ENCODE data around the gene ARHGAP32. TPM values are rescaled to one million over a fixed set of nuclear protein-coding genes. Genes with fewer than 3 reads are reported as not detected.
"Not testable (repeated sequence)": the region's sequence is repeated elsewhere in the genome, so short reads cannot be mapped to it uniquely, and the experiment has no call there.

Gene ARHGAP32
- total and polyA plus RNA-seq, 2 donors from 2014 or later = 2.1 to 30.8 TPM

DNA sequence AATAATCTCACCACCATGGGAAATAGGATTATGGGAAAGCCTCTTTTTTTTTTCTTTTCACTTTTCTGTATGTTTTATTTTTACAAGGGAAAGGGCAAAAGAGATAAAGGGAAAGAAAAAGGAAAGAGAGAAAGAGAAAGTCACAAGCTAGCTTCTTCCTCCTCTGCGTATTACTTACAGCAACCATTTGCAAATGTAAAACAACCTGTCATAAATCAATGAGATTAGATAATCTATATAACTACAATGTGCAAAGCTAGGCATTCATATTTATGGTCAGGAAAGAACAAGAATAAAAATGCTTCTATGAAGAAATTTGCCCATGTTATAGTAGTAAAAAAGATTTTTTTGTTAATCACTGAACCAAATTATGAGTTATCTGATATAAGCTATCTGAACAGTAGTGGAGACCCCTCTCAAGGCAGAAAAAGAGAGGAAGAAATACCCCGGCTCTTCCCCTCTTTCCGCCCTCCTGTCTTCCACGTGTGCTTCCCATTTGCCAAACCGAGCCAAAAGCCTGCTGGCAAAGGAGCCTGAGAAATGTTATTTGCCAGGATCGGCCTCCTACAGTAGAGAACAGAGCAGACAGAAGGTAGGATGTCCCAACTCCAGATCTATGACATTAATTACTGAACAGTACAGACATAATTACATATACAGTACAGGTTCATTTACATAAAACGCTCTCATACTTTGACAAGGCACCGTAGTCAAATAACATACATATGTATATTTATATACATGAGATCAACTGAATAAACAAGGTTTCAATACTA lies 50.2 kb downstream of the ARHGAP32 start:
- no peaks in the 10 kb centered on the region for H3K9me3 ChIP-seq (ENCODE audit: control insufficient read depth in 2 of 3, insufficient read depth in 1 of 3, low read length in 3 of 3)
- H3K27me3 ChIP-seq (ENCODE audit: control insufficient read depth, insufficient read depth, low read length) = no peaks in the 10 kb centered on the region
- no peaks in the 10 kb centered on the region for H3K36me3 ChIP-seq (ENCODE audit: control insufficient read depth in 2 of 3, insufficient read depth in 3 of 3, low read length in 3 of 3)
- DNase-seq (no peak), FAIRE-seq (no peak)
- H3K27ac ChIP-seq (ENCODE audit: low read depth in 2 of 2, low read length in 2 of 2) = no peak overlapping the region
- intact Hi-C loops (cut with DNase I) = no loop called here
- no peak overlapping the region for H3K4me3 ChIP-seq (ENCODE audit: low read length in 3 of 3)
- H3K9ac ChIP-seq (ENCODE audit: low read length in 3 of 3) = no peak overlapping the region
- TF ChIP-seq CTCF (IDR thresholded peaks at IDR 0.05; ENCODE audit: borderline replicate concordance, extremely low read depth, insufficient read depth) = no peak
- no peaks in the 10 kb centered on the region for H3K4me1 ChIP-seq (ENCODE audit: control insufficient read depth in 2 of 3, insufficient read depth in 2 of 3, low read depth in 1 of 3, low read length in 3 of 3)

DNA sequence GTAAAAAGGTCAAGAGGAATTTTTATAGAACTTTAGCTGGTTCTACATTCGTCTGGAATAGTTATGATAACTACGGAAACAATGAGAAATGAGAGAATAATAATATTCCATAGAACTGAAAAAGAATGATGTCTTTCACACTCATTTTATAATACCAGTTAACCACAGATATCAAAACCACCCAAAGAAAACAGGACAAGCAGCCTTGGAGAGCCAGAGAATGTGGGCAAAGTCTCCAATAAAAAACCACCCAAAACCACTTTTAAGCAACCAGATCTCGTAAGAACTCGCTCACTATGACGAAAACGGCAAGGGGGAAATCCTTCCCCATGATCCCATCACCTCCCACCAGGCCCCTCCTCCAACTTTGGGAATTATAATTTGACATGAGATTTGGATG lies 60.8 kb downstream of the ARHGAP32 start:
- no peak for TF ChIP-seq CTCF (IDR thresholded peaks at IDR 0.05; ENCODE audit: borderline replicate concordance, extremely low read depth, insufficient read depth)
- Histone ChIP-seq H3K27ac (ENCODE audit: low read depth in 2 of 2, low read length in 2 of 2) (no peak overlapping the region), H3K4me3 (ENCODE audit: low read length in 3 of 3) (no peak overlapping the region), H3K36me3 (ENCODE audit: control insufficient read depth in 2 of 3, insufficient read depth in 3 of 3, low read length in 3 of 3) (no peaks in the 10 kb centered on the region), H3K9ac (ENCODE audit: low read length in 3 of 3) (no peak overlapping the region), H3K9me3 (ENCODE audit: control insufficient read depth in 2 of 3, insufficient read depth in 1 of 3, low read length in 3 of 3) (no peaks in the 10 kb centered on the region), H3K4me1 (ENCODE audit: control insufficient read depth in 2 of 3, insufficient read depth in 2 of 3, low read depth in 1 of 3, low read length in 3 of 3) (no peaks in the 10 kb centered on the region), H3K27me3 (ENCODE audit: control insufficient read depth, insufficient read depth, low read length) (no peaks in the 10 kb centered on the region)
- FAIRE-seq (no peak), DNase-seq (no peak)
- intact Hi-C loops (cut with DNase I) = no loop called here

GRCh38 chr11:129128881-129129620 lies 63.1 kb downstream of the ARHGAP32 start:
- H3K9ac ChIP-seq (ENCODE audit: low read length in 3 of 3); H3K27ac ChIP-seq (ENCODE audit: low read depth in 2 of 2, low read length in 2 of 2); H3K4me1 ChIP-seq (ENCODE audit: control insufficient read depth in 2 of 3, insufficient read depth in 2 of 3, low read depth in 1 of 3, low read length in 3 of 3); H3K4me3 ChIP-seq (ENCODE audit: low read length in 3 of 3); H3K36me3 ChIP-seq (ENCODE audit: control insufficient read depth in 2 of 3, insufficient read depth in 3 of 3, low read length in 3 of 3); H3K27me3 ChIP-seq (ENCODE audit: control insufficient read depth, insufficient read depth, low read length); FAIRE-seq; H3K9me3 ChIP-seq (ENCODE audit: control insufficient read depth in 2 of 3, insufficient read depth in 1 of 3, low read length in 3 of 3); intact Hi-C loops (cut with DNase I): not testable (repeated sequence)
- peak in 1 of 5 donors; percentile 71 for DNase-seq

DNA sequence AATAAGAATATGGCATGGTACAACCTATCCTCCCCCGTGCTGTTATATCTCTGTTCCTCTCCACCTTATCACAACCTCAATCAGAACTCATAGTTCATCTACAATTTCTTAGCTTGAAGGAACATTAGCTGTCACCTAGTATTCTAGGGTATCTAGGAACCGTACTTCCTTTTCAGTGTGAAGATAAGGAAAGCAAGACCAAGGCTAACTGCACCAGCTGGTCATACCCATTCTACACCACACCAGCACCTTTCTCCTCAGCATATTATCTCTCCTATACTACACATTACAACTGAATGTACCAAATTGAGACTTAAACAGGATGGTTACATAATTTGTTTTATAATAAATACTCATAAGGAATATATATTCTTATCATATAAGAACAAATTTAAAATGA lies 73.1 kb downstream of the ARHGAP32 start:
- H3K9ac ChIP-seq (ENCODE audit: low read length in 3 of 3) = no peak overlapping the region
- intact Hi-C loops (cut with DNase I) = loop anchor here (5.0 kb wide), 1 partner anchor 213 kb away; no protein-coding TSS in a partner anchor
- no peaks in the 10 kb centered on the region for H3K27me3 ChIP-seq (ENCODE audit: control insufficient read depth, insufficient read depth, low read length)
- no peak for DNase-seq
- no peak for TF ChIP-seq CTCF (IDR thresholded peaks at IDR 0.05; ENCODE audit: borderline replicate concordance, extremely low read depth, insufficient read depth)
- peaks cover 0 to 2% (median 0%) of the 10 kb centered on the region in 3 donors for H3K36me3 ChIP-seq (ENCODE audit: control insufficient read depth in 2 of 3, insufficient read depth in 3 of 3, low read length in 3 of 3)
- no peaks in the 10 kb centered on the region for H3K9me3 ChIP-seq (ENCODE audit: control insufficient read depth in 2 of 3, insufficient read depth in 1 of 3, low read length in 3 of 3)
- H3K4me3 ChIP-seq (ENCODE audit: low read length in 3 of 3) = no peak overlapping the region
- FAIRE-seq = no peak
- no peak overlapping the region for H3K27ac ChIP-seq (ENCODE audit: low read depth in 2 of 2, low read length in 2 of 2)
- H3K4me1 ChIP-seq (ENCODE audit: control insufficient read depth in 2 of 3, insufficient read depth in 2 of 3, low read depth in 1 of 3, low read length in 3 of 3) = no peaks in the 10 kb centered on the region
